ENCODE data around the gene LRRC31. TPM values are rescaled to one million over a fixed set of nuclear protein-coding genes. Genes with fewer than 3 reads are reported as not detected.

Gene LRRC31
- total RNA-seq, 1 donor: not detected

DNA sequence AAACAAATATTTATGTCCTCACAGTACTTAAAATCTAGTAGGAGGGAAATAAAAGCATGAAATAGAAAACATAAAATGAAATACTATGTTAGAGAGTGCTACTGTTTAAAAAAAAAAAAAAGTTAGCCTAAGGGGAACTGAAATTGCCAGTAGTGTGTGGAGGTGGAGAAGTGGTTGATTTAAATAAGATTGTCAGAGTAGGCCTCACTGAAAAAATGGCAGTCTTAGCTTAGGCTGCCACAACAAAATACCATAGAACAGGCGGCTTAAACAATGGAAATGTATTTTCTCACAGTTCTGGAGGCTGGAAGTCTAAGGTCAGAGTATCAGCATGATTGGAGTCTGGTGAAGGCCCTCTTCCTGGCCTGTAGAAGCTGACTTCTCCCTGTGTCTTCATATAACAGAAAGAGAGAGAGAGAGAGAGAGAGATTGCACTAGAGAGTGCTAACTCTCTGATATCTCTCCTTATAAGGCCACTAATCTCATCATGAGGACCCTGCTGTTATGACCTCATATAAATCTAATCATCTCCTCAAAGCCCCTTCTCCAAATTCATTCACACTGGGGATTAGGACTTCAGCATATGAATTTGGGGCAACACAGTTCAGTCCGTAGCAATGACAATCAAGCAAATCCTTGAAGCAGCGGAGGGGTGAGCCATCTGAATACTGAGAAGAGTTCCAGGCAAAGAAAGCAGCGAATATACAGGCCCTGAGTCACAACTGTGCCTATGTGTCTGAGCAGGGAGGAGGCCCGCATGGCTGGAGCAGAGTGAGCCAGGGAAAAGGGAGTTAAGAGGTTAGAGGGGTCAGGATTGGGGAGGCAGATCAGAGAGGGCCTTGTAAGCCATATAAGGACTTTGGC lies 33.4 kb downstream of the LRRC31 start:
- DNase-seq (ENCODE audit: low read depth): no peak

DNA sequence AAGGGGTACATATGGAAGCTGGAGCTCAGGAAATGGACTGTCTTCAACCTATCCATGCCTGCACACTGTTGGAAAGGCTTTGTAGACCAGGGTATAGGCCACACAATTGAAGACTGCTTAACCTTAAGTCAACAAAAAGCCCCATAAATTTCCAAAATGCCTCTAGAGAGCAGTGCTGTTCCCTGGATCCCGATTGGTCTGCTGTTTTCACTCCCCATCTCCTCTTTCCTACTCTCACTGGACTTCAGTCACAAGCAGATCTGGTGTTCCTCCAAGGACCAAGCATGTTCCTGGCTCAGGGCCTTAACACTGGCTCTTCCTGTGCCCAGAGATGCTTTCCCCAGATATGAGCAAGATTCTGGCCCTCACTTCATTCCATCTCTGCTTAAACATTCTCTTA lies 34.2 kb downstream of the LRRC31 start:
- TF ChIP-seq, protein P1, sequence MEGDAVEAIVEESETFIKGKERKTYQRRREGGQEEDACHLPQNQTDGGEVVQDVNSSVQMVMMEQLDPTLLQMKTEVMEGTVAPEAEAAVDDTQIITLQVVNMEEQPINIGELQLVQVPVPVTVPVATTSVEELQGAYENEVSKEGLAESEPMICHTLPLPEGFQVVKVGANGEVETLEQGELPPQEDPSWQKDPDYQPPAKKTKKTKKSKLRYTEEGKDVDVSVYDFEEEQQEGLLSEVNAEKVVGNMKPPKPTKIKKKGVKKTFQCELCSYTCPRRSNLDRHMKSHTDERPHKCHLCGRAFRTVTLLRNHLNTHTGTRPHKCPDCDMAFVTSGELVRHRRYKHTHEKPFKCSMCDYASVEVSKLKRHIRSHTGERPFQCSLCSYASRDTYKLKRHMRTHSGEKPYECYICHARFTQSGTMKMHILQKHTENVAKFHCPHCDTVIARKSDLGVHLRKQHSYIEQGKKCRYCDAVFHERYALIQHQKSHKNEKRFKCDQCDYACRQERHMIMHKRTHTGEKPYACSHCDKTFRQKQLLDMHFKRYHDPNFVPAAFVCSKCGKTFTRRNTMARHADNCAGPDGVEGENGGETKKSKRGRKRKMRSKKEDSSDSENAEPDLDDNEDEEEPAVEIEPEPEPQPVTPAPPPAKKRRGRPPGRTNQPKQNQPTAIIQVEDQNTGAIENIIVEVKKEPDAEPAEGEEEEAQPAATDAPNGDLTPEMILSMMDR (IDR thresholded peaks at IDR 0.05; ENCODE audit: insufficient read depth, low read depth, low read length): no peak
- no peak for DNase-seq (ENCODE audit: low read depth)
- no peak overlapping the region for H3K4me3 ChIP-seq (ENCODE audit: low read depth, low read length)

More for the DNA sequence above, 33.4 kb downstream of the LRRC31 start:
- no peak overlapping the region for H3K4me3 ChIP-seq (ENCODE audit: low read depth, low read length)
- TF ChIP-seq, protein P1 (IDR thresholded peaks at IDR 0.05; ENCODE audit: insufficient read depth, low read depth, low read length): no peak

DNA sequence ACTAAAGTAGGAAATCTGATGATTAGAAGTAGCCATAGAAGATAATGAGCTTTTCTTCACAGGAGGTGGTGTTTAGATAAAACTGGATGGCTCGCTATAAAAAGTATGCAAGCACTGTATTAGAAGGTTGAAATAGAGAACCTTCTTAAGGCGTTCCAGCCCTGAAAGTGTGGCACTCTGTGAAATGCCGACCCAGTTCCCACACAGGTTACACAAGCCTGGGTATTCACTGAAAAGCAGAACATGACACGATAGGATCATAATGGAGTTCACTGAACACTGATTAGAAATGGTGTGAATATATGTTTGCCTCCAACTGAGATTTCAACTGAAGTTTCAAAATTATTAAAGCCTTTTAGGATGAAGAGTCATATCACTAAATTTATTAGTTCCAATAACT lies 42.0 kb downstream of the LRRC31 start:
- TF ChIP-seq, protein P1 (IDR thresholded peaks at IDR 0.05; ENCODE audit: insufficient read depth, low read depth, low read length): no peak
- no peak for DNase-seq (ENCODE audit: low read depth)
- H3K4me3 ChIP-seq (ENCODE audit: low read depth, low read length): no peak overlapping the region

DNA sequence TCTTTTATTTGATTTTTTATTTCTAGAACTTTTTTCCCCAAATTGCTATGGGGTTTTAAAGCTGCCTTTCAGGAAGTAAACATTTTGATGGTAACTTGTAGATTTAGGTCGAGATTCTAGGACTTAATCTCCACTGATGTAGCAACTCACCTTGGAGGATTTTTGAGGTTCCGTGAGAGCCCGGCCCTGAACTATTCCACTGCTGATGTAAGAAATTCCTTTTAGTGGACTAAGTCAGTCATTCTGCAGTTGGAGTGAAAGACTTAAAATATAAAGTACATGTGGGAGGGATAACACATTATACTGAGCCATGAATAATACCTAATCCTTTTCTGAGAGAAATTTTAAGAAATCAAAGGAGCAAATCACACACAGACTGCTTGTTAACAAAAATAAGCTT lies 44.4 kb downstream of the LRRC31 start:
- TF ChIP-seq, protein P1 (IDR thresholded peaks at IDR 0.05; ENCODE audit: insufficient read depth, low read depth, low read length): no peak
- DNase-seq (ENCODE audit: low read depth): no peak
- H3K4me3 ChIP-seq (ENCODE audit: low read depth, low read length): no peak overlapping the region

DNA sequence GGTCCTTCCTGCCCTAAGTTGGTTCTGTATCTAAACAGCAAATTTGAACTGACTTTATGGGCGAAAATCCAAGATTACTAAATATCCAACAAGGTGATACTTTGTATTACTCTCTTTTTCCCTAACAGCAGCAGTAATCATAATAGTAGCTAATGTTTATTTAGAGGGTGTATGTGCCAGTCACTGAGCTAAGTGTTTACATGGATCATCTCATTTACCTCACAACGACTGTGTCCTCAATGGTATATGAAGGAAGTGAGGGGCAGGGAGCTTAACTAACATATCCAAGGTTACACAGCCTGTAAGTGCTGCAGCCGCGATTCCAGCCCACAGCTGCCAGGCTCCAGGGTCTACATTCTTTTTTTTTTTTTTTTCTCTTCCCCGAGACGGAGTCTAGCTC lies 46.8 kb downstream of the LRRC31 start:
- H3K4me3 ChIP-seq (ENCODE audit: low read depth, low read length): no peak overlapping the region
- no peak for DNase-seq (ENCODE audit: low read depth)
- TF ChIP-seq, protein P1 (IDR thresholded peaks at IDR 0.05; ENCODE audit: insufficient read depth, low read depth, low read length): no peak

DNA sequence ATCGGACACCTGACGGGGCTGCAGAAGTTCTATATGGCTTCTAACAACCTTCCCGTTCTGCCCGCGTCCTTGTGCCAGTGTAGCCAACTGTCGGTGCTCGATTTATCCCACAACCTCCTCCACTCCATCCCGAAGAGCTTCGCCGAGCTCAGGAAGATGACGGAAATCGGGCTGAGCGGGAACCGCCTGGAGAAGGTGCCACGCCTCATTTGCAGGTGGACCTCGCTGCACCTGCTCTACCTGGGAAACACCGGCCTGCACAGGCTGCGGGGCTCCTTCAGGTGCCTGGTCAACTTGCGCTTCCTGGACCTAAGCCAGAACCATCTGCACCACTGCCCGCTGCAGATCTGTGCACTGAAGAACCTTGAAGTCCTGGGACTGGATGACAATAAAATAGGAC lies 47.2 kb downstream of the LRRC31 start:
- TF ChIP-seq, protein P1 (IDR thresholded peaks at IDR 0.05; ENCODE audit: insufficient read depth, low read depth, low read length): no peak
- no peak overlapping the region for H3K4me3 ChIP-seq (ENCODE audit: low read depth, low read length)
- no peak for DNase-seq (ENCODE audit: low read depth)
